HG02763 (cell line): ENCODE data around the gene RPL32.
"Not testable (repeated sequence)": the region's sequence is repeated elsewhere in the genome, so short reads cannot be mapped to it uniquely, and the experiment has no call there.

Experiments used
- ATAC-seq: cut with Tn5 transposase; IDR thresholded peaks from one replicate; pipeline ENCODE4 v1.9.1; 2021; ENCODE audit warnings: mild to moderate bottlenecking, moderate library complexity; ENCODE audit not compliant: unreplicated experiment

Gene RPL32

DNA sequence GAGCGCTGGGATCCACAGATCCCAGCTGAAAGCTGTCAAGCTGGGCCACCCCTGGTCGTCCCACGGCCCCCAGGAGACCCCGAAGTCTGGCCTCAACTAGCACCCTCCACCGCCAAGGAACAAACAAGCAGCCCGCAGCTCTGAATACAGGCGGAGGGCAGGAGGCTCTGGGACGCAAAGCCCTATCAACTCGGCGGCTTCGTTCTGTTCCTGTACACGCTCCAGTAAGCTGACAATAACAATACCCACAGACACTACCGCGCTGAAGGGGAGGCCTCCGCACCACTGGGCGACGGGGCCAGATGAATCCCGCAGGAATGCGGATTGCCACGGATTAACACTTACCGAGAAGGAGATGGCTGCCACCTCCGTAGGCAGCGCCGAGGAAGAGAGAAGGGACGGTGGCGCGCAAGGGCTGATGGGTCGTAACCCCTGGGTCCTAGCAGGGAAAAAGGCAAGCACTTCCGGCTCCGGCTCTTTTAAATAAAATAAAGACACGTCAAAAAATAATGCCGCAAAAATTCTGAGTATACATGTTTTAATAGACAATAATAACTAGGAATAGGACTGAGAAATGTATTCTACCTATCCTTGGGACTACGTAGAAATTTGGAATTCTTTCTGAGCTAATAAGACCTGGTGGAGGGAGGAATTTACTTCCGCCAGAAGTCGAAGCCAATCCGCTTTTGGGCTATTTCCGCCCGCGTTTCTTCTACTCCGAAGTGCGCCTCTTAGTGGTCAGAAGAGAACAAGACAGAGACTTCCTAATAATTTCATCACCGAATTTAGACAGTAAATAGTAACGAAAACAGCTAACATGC lies at the start of gene RPL32:
Gene RPL32, minus strand, starts transcription at position 417 of the 821 bp plus-strand sequence. CDS start 1,328 bp downstream, outside the sequence.
- peak; percentile 87 for ATAC-seq

GRCh38 chr3:12890610-12891390 lies 49.4 kb upstream of the RPL32 start:
- no peak for ATAC-seq

DNA sequence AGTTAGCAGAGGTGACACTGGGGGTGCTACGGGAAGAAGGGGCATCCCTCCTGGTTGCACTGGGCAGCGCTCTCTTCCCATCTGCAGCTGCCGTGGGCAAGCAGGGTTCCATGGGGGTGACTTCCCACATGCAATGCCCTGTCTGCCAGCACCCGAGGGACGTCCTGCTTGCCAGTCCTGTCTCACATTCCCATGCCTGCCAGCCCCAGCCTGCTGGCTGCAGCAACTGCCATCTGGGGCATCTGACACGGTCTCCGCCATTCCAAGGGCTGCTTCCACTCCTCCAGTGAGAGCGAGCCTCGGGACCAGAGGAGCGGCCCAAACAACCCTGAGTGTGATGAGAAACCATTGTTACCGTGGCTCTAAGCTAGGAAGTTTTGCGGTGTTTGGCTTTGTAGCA lies 45.4 kb upstream of the RPL32 start:
- ATAC-seq, result no peak

DNA sequence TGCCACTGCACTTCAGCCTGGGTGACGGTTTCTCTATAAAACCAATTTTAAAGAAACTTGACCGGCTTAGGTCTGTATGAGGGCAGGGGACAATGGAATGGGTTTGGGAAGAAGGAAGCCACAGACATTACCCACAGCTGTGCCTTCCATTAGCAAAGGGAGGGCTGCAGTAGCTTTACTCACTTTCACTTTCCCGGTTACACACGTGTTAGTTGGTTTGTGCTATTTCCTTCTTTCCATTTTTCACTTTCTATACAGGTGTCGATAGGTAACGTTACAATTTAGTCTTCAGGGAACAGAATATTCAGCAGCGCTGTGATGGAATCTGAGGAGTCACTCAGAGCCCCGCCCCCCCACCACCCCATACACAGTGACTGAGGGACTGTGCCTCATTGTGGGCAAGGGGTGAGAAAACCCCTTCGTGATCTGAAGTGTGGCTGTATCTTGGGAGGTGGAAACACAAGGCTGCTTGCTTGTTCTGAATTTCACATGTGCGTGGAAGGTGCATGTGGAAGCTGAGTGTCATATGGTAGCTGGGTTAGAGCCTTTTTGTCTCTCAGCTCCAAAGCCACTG lies 44.8 kb upstream of the RPL32 start:
- ATAC-seq, result no peak

DNA sequence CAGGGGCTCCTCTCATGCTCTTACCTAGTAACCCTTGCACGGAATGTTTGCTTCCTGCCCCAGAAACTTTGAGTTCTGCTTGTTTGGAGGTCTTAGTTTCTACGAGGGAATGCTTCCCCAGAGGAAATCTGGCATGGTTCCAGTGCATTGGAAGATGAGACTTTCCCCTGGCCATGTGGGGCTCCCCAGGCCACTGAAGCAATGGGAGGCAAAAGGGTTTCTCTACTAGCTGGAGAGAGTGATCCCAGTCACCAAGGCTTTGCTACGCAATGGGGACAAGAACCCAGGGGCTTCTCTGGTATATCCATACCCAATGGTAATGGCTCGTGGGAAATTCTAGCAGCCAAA lies 44.2 kb upstream of the RPL32 start:
- no peak for ATAC-seq

- no peak for ATAC-seq
Observed at GRCh38 chr3:12884790-12885582, 43.6 kb upstream of the RPL32 start.

DNA sequence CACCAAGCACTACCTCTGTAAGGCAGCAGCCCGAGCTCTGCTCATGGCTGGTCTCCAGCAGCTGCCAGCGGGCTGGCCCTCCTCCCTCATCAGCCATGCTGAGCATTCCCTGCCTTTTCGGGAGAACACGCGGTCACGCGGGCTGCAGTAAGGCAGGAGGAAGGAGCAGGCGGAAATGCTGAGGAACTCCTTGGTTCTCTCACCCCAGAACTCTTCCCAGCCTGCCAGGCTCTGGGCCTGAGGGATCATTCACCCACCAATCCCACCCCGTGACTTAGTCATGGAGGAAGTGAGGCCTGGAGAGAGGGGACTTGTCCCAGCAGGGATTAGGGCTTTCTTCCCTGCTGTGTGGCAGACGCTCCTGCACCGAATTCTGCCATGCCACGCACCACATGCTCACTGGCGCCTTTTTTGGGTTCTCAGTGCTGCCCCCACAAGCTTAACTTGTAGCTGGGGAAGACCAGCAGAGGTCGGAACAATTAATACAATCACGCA lies 42.9 kb upstream of the RPL32 start:
- no peak for ATAC-seq

- no peak for ATAC-seq
Observed at GRCh38 chr3:12882336-12883310, 41.3 kb upstream of the RPL32 start.

DNA sequence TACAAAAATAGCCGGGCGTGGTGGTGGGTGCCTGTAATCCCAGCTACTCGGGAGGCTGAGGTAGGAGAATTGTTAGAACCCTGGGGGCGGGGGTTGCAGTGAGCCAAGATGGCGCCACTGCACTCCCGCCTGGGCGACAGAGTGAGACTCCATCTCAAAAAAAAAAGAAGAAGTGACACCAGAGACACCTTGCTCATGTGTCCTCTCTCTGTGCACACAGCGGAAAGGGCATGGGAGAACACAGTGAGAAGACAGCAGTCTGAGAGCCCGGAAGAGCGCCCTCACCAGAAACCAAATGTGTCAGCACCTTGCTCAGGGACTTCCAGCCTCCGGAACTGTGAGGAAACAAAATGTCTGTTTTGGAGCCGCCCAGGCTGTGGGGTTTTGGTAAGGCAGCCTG lies 40.5 kb upstream of the RPL32 start:
- ATAC-seq, result not testable (repeated sequence)

DNA sequence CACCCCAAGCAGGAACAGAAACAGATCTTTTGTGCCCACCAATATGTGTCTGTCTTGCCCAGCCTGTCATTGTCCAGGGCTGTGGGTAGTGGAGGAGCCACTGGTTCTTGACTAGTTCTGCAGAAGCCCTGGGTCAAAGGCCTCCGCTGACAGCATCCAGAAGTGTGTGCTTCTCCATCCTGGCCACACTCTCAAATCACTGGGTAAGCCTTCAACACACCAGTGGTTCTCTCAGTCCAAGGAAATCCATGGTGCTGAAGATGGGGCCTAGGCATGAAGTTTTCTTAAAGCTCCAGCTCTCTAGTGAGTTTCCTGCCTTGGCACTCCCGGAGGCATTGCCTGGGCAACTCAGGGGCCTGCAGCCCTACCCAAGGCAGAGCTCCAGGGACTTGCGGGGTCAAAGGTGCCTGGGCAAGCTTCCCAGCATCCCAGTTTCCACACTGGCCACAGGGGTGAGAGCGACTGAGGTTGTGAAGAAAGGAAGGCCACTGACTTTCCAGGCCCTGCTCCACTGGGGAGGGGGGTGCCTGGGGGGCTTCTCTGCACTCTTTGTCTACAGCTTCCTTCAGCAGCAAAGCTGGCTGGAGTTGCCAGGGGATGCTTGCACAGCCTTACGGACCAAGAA lies 37.9 kb upstream of the RPL32 start:
- ATAC-seq, result no peak

DNA sequence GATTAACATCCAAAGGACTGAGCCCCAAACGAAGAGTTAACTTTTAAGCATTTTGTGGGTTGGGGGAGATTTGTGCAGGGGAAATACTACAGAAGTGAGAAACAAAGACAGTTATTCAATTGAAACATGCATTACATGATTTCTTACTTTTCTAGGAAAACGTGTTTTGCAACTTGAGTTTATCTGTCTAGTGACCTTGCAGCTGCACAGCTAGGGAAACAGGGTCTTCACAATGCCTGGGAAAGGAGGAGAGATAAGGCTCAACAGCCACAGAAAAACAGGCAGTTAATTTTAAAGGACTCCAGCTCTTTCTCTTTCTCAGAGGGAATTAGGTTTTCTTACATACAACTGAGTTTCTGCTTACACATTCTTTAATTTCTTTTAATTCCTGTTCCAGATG lies 37.4 kb upstream of the RPL32 start:
- not testable (repeated sequence) for ATAC-seq

- ATAC-seq, result no peak
Observed at GRCh38 chr3:12878141-12878574, 36.8 kb upstream of the RPL32 start.

GRCh38 chr3:12877040-12877439 lies 35.7 kb upstream of the RPL32 start:
- no peak for ATAC-seq

DNA sequence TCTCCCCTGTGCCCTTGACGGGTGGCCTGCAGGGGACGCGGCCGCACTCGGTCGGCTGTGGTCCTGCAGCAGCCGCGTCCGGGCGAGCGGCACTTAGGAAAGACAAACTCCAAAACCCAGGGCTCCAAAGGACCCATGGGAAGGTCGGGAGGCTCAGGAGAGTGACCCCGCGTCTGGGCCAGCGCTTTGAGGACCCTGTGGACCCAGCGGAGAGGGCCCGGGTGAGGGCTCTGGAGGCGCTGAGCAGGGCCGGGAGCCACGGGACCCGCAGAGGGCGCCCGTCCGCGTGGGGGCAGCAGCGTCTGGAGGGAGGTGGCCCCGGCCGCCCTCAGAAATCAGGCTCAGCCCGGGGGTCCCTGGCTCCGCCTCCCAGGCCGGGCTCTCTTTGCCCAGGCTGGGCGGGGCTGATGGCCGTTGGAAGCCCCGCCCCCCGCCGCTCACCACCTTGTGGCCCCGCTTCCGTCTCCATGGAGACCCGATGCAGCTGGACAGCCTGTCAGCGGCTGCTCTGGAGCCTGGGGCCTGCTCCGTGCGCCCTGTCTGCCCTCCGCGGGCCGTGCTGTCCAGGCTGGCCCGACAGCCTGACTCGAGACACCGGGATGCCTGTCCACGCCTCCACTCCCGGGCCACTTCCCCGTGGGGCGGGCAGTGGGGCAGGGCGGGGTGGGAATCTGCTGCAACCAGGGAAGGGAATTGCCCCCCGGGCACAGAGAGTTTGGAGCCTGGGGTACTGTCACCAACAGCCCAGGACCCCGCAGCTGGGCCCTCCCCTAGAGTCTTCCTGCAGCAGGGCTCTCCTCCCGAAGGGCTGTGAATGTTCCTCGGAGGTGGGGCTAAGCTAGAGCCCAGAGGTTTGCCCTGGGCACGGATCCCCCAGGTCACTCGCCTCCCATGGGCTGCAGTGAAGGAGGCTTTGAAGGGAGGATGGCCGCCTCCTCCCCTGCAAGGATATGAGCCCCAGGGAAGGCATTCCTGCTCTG lies 34.8 kb upstream of the RPL32 start:
- no peak for ATAC-seq

- ATAC-seq, result no peak
Observed at GRCh38 chr3:12871404-12871983, 30.1 kb upstream of the RPL32 start.

- ATAC-seq, result no peak
Observed at GRCh38 chr3:12870942-12871341, 29.6 kb upstream of the RPL32 start.

DNA sequence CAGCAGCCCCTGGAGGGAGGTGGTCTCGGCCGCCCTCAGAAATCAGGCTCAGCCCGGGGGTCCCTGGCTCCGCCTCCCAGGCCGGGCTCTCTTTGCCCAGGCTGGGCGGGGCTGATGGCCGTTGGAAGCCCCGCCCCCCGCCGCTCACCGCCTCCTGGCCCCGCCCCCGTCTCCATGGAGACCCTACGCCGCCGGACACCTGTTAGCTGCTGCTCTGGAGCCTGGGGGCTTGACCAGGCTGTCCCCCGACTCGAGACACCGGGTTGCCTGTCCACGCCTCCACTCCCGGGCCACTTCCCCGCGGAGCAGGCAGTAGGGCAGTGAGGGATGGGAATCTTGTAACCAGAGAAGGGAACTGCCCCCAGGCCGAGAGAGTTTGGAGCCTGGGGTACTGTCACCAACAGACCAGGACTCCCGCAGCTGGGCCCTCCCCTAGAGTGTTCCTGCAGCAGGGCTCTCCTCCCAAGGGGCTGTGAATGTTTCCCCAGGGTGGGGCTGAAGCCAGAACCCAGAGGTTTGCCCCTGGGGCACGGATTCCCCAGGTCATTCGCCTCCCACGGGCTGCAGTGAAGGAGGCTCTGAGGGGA lies 27.8 kb upstream of the RPL32 start:
- ATAC-seq, result no peak
